Ishikawa (cell line): ENCODE data around the gene ALPG.
A peak's percentile ranks its signal among the peaks of the same experiment; 100 is the strongest.

Experiments used
- CEBPB ChIP-seq: IDR thresholded peaks from 2 replicates; pipeline ENCODE4 v1.6.1; 2012
- CREB1 ChIP-seq: IDR thresholded peaks from 2 replicates; pipeline ENCODE4 v1.6.1; 2012; ENCODE audit warnings: low read depth
- EGR1 ChIP-seq: IDR thresholded peaks from 2 replicates; pipeline ENCODE4 v1.6.1; 2012
- EP300 ChIP-seq: IDR thresholded peaks from 2 replicates; pipeline ENCODE4 v1.6.1; 2012; ENCODE audit warnings: borderline replicate concordance
- FOXM1 ChIP-seq: IDR thresholded peaks from 2 replicates; pipeline ENCODE4 v1.6.1; 2012; ENCODE audit warnings: low read depth, borderline replicate concordance
- MAX ChIP-seq: IDR thresholded peaks from 2 replicates; pipeline ENCODE4 v1.6.1; 2012
- NFIC ChIP-seq: IDR thresholded peaks from 2 replicates; pipeline ENCODE4 v1.6.1; 2012
- RAD21 ChIP-seq: IDR thresholded peaks from 2 replicates; pipeline ENCODE4 v1.6.1; 2012; ENCODE audit warnings: low read depth
- REST ChIP-seq: IDR thresholded peaks from 2 replicates; pipeline ENCODE4 v1.6.1; 2012; ENCODE audit warnings: low read depth, mild to moderate bottlenecking
- TAF1 ChIP-seq: IDR thresholded peaks from 2 replicates; pipeline ENCODE4 v1.6.1; 2012; ENCODE audit warnings: low read depth, mild to moderate bottlenecking
- TCF12 ChIP-seq: IDR thresholded peaks from 2 replicates; pipeline ENCODE4 v1.6.1; 2012; ENCODE audit warnings: low read depth
- TEAD4 ChIP-seq: IDR thresholded peaks from 2 replicates; pipeline ENCODE4 v1.6.1; 2012
- USF1 ChIP-seq: IDR thresholded peaks from 2 replicates; pipeline ENCODE4 v1.6.1; 2012
- YY1 ChIP-seq: IDR thresholded peaks from 2 replicates; pipeline ENCODE4 v1.6.1; 2012; ENCODE audit warnings: low read depth
- ZBTB7A ChIP-seq: IDR thresholded peaks from 2 replicates; pipeline ENCODE4 v1.6.1; 2012; ENCODE audit warnings: low read depth

ALPG gene

GRCh38 chr2:232365621-232366321 is 40.9 kb upstream of the ALPG start:
- TF ChIP-seq TCF12 (no peak), TEAD4 (no peak), CEBPB (no peak), RAD21 (peak; percentile 64; the same call in 1 of the 2 replicates), CREB1 (no peak), ZBTB7A (no peak)

- no peak for TF ChIP-seq FOXM1
- no peak for TF ChIP-seq YY1
- TF ChIP-seq TAF1: no peak
- no peak for TF ChIP-seq EP300
- TF ChIP-seq NFIC: no peak
- TF ChIP-seq TEAD4: no peak
- no peak for TF ChIP-seq MAX
- TF ChIP-seq ZBTB7A: no peak
- no peak for TF ChIP-seq EGR1
- no peak for TF ChIP-seq CEBPB
- TF ChIP-seq TCF12: no peak
- no peak for TF ChIP-seq RAD21
- TF ChIP-seq USF1: no peak
- TF ChIP-seq CREB1: no peak
- no peak for TF ChIP-seq REST
These were observed 39.6 kb upstream of the ALPG start for GRCh38 chr2:232367016-232367415.

- TF ChIP-seq ZBTB7A: 0 out of 2 replicates have a peak, but pooled peaks have one; percentile 27
- TF ChIP-seq RAD21: peak; percentile 61
- TF ChIP-seq USF1: no peak
- TF ChIP-seq YY1: no peak
These were observed 38.9 kb upstream of the ALPG start for GRCh38 chr2:232367591-232368233.

GRCh38 chr2:232368311-232368731 is 38.3 kb upstream of the ALPG start:
- no peak for TF ChIP-seq REST
- no peak for TF ChIP-seq RAD21
- TF ChIP-seq YY1: no peak

- TF ChIP-seq EP300 (no peak), USF1 (no peak), REST (no peak), CREB1 (no peak)
These were observed 37.3 kb upstream of the ALPG start for GRCh38 chr2:232369126-232369951.
